Immature natural killer cell (primary cell): ENCODE measurements around the gene GSG1. TPM values are rescaled to one million over a fixed set of nuclear protein-coding genes. Genes with fewer than 3 reads are reported as not detected.
"Not testable (repeated sequence)": the region's sequence is repeated elsewhere in the genome, so short reads cannot be mapped to it uniquely, and the experiment has no call there.

Source experiments
- DNase-seq, 3 donors: peaks; one replicate each; pipeline ENCODE4 v3.0.0; 2022; ENCODE audit warnings: mixed read lengths in 1 of 3
- H3K27ac Mint-ChIP-seq, 6 donors: one replicate each; pipeline ENCODE4 v1.8.0; 2020; ENCODE audit warnings: mixed read lengths in 6 of 6, mild to moderate bottlenecking in 5 of 6, inconsistent platforms in 4 of 6, moderate library complexity in 3 of 6
- H3K27me3 Mint-ChIP-seq, 3 donors: one replicate each; pipeline ENCODE4 v1.8.0; 2020 to 2021; ENCODE audit warnings: low read depth in 3 of 3, mild to moderate bottlenecking in 3 of 3, mixed read lengths in 3 of 3, moderate library complexity in 3 of 3, inconsistent platforms in 1 of 3
- H3K36me3 Mint-ChIP-seq, 3 donors: one replicate each; pipeline ENCODE4 v1.8.0; 2020; ENCODE audit warnings: mixed read lengths in 3 of 3, inconsistent platforms in 2 of 3, mild to moderate bottlenecking in 2 of 3
- H3K4me1 Mint-ChIP-seq, 2 donors: one replicate each; pipeline ENCODE4 v1.8.0; 2020; ENCODE audit warnings: inconsistent platforms in 2 of 2, mild to moderate bottlenecking in 2 of 2, mixed read lengths in 2 of 2, moderate library complexity in 1 of 2
- H3K4me3 Mint-ChIP-seq, 5 donors: one replicate each; pipeline ENCODE4 v1.8.0; 2020; ENCODE audit warnings: mild to moderate bottlenecking in 5 of 5, mixed read lengths in 5 of 5, inconsistent platforms in 3 of 5, moderate library complexity in 3 of 5
- H3K9me3 Mint-ChIP-seq, 6 donors: one replicate each; pipeline ENCODE4 v1.8.0; 2020; ENCODE audit warnings: mild to moderate bottlenecking in 6 of 6, mixed read lengths in 6 of 6, inconsistent platforms in 4 of 6, moderate library complexity in 3 of 6
- polyA plus RNA-seq, 3 donors: library from polyadenylated mRNA; unstranded; fragments of 300-500 nt; fragmentation: Illumina TruSeq; gene quantifications; one replicate each; pipeline ENCODE4 v1.2.3, GENCODE V29; 2021

Gene GSG1
- polyA plus RNA-seq, 3 donors from 2014 or later: 0.09 TPM; not detected in 2

GRCh38 chr12:13049816-13050215 lies 53.7 kb downstream of the GSG1 start:
- no peaks in the 10 kb centered on the region for H3K27me3 Mint-ChIP-seq
- H3K4me3 Mint-ChIP-seq: no peak overlapping the region
- H3K36me3 Mint-ChIP-seq: peaks cover 0 to 8% (median 2%) of the 10 kb centered on the region in 3 donors
- H3K4me1 Mint-ChIP-seq: peaks cover 2 to 5% of the 10 kb centered on the region in 2 donors
- H3K27ac Mint-ChIP-seq: no peak overlapping the region
- DNase-seq: no peak
- peaks cover 5 to 16% (median 8%) of the 10 kb centered on the region in 6 donors for H3K9me3 Mint-ChIP-seq

DNA sequence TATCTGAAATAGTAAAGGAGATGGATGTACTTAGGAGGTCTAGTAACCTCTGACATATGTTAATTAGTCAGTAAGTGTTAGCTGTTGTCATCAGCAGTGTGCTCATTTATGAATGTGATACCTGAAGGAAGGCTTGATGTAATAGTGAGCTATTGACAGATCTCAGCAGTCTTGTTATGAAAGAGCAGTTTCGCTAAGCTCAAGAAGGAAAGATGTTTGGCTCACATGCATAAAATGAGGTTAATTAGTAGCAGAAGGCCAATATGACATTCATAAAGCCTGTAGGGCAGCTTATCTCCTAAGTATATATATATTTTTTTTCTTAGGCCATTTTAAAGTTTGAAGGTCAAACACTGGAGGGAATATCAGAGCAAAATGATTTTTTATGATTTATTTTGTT lies 56.5 kb downstream of the GSG1 start:
- Mint-ChIP-seq H3K4me3 (no peak overlapping the region), H3K4me1 (peaks cover 7 to 9% of the 10 kb centered on the region in 2 donors), H3K27ac (no peak overlapping the region), H3K27me3 (peaks cover 0 to 2% (median 1%) of the 10 kb centered on the region in 3 donors), H3K9me3 (no peaks in the 10 kb centered on the region), H3K36me3 (no peaks in the 10 kb centered on the region)
- DNase-seq: no peak

DNA sequence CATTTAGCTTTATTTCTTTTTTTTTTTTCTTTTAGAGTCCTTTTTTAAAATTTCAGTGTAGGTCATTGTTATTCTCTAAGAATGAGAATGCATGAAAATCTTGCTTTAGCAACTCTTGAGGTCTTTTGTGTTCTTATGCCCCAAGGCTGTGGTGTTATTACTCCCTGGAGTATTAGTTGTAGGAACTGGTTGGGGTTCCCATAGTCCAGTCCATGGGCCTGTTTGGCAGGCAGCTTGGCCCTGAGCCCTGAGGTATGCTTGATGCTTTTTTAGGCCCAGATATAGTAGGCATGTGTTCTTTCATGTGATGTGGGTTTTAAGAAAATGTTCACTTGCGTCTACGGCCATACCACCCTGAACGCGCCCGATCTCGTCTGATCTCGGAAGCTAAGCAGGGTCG lies 57.7 kb downstream of the GSG1 start:
- H3K36me3 Mint-ChIP-seq: no peaks in the 10 kb centered on the region
- no peak overlapping the region for H3K27ac Mint-ChIP-seq
- peaks cover 0 to 2% (median 1%) of the 10 kb centered on the region in 3 donors for H3K27me3 Mint-ChIP-seq
- H3K9me3 Mint-ChIP-seq: no peaks in the 10 kb centered on the region
- no peak for DNase-seq
- peak overlapping the region in 4 of 5 donors; percentile 22 to 90 (median 85) for H3K4me3 Mint-ChIP-seq
- peaks cover 7 to 9% of the 10 kb centered on the region in 2 donors for H3K4me1 Mint-ChIP-seq

- Mint-ChIP-seq H3K27ac (peak overlapping the region in 2 of 6 donors; percentile 19 to 65), H3K4me1 (peaks cover 7 to 9% of the 10 kb centered on the region in 2 donors), H3K27me3 (peaks cover 0 to 2% (median 1%) of the 10 kb centered on the region in 3 donors), H3K36me3 (no peaks in the 10 kb centered on the region), H3K4me3 (peak overlapping the region; percentile 83 to 90 (median 87)), H3K9me3 (no peaks in the 10 kb centered on the region)
- DNase-seq: peak in 1 of 3 donors; percentile 5
Observed at GRCh38 chr12:13044906-13045299, 58.6 kb downstream of the GSG1 start.

DNA sequence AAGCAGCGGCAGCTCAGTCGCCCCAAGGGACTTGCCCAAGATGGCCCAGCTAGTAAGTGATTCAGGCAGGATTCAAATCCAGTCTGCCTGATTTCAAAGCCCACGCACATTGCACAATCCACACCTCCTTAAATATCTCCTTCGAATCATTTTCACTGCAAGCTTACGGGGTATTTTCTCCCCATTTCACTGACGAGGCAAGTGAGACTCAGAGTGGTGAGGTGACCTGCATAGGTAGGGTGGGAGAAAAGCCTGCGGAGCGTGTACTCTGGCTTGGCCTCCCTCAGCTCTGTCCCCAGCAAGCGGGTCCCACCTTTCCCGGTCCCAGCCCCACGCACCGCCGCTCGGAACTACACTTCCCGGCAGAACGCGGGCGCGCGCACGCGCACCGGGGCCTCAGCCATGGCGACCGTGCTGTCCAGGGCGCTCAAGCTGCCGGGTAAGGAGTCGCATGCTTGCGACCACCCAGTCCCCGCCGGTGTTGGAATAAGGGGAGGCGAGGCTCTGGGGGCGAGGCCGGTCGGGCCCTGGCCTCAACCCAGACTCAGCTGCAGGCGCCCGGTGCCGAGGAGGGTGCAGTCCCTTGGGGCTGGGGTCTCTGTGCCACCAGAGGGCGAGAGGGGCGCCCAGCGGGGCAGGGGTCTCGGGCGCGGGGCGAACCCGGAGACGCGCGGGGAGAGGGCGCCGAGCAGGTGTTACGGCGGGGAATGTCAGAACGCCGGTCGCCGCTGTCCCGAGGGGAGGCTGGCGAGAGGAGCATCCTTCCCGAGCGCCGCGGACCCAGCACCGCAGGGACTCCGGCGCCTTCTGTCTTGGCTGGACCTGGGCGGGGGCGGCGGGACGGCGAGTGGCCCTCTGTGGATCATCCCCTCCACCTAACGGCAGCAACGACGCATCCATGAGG lies 59.2 kb downstream of the GSG1 start, which contains the start of gene FAM234B:
Gene FAM234B, plus strand, starts transcription at position 380 of the 904 bp plus-strand sequence. Its CDS starts 23 bp downstream, at position 403.
- Mint-ChIP-seq H3K4me3 (peak within 1 kb of the TSS; percentile 83 to 90 (median 87)), H3K9me3 (no peaks in the 10 kb centered on the region), H3K27ac (peak within 1 kb of the TSS in 2 of 6 donors; percentile 60 to 65)

DNA sequence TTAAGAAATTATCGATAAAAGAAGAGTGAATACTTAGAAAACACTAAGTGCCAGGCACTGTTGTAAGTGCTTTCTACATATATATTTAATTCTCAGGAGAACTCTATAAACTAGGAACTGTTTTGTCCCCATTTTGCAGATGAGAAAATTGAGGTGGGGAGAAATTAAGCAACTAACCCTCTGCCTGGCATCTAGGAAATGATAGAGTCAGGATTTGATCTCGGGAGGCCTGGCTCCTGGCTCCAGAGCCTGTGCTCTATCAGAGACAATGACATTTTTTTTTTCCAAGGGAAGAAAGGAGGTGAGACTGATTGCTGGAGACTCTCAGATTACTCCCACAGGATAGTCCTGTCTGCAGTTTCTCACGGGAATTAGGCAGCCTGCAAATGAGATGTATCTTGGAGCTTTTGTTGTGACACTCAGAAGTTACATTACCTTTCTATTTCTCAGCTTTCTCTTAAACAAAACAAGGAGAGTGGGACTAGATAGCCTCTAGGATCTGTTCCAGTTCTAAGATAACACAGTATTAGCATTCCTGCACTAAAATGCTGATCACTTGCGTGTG lies 60.7 kb downstream of the GSG1 start:
- H3K36me3 Mint-ChIP-seq: no peaks in the 10 kb centered on the region
- no peak for DNase-seq
- peaks cover 0 to 2% (median 1%) of the 10 kb centered on the region in 3 donors for H3K27me3 Mint-ChIP-seq
- H3K9me3 Mint-ChIP-seq: no peaks in the 10 kb centered on the region
- no peak overlapping the region for H3K27ac Mint-ChIP-seq
- peak overlapping the region; percentile 75 to 87 (median 83) for H3K4me3 Mint-ChIP-seq
- H3K4me1 Mint-ChIP-seq: peaks cover 7 to 9% of the 10 kb centered on the region in 2 donors

More for the DNA sequence above, 59.2 kb downstream of the GSG1 start, which contains the start of gene FAM234B:
- Mint-ChIP-seq H3K27me3 (peaks cover 0 to 2% (median 1%) of the 10 kb centered on the region in 3 donors), H3K4me1 (peaks cover 7 to 9% of the 10 kb centered on the region in 2 donors), H3K36me3 (no peaks in the 10 kb centered on the region)
- peak; percentile 46 to 68 (median 60) for DNase-seq

GRCh38 chr12:13041224-13041623 lies 62.2 kb downstream of the GSG1 start:
- no peak for DNase-seq
- Mint-ChIP-seq H3K4me3 (no peak overlapping the region), H3K27me3 (peaks cover 0 to 5% (median 1%) of the 10 kb centered on the region in 3 donors), H3K9me3 (no peaks in the 10 kb centered on the region), H3K36me3 (no peaks in the 10 kb centered on the region), H3K4me1 (peaks cover 7 to 9% of the 10 kb centered on the region in 2 donors), H3K27ac (no peak overlapping the region)

DNA sequence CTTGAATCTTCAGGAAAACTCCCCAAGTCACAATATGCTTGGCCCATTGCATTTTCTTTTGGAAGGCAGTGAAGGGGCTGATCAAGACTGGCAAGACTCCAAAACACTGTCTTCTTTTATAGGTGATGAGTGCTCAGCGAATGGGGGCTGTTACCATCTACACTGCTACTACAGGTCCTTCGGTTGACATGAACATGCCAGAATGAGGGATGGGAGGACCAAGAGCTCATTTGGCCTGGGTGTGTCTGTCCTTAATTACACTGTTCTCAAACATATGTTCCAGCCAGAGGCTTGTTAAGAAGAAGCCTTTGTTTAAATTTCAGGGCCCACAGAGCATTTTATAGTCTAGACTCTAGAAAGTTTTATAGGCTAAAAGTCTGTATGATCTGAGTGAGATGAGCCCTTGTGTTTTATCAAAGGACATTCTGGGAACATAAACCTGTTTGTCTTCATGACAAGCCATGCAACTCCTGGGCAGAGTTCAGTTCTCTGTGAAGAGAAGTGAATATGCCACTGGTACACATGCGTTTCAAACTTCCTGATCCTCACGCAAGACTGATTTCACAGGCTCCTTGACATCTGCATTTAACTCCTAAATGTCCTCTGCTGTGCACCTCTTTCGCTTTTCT lies 64.0 kb downstream of the GSG1 start:
- peaks cover 0 to 5% of the 10 kb centered on the region in 2 donors for H3K4me1 Mint-ChIP-seq
- peaks cover 0 to 6% (median 1%) of the 10 kb centered on the region in 3 donors for H3K27me3 Mint-ChIP-seq
- no peaks in the 10 kb centered on the region for H3K36me3 Mint-ChIP-seq
- no peak for DNase-seq
- H3K4me3 Mint-ChIP-seq: no peak overlapping the region
- H3K27ac Mint-ChIP-seq: no peak overlapping the region
- no peaks in the 10 kb centered on the region for H3K9me3 Mint-ChIP-seq

DNA sequence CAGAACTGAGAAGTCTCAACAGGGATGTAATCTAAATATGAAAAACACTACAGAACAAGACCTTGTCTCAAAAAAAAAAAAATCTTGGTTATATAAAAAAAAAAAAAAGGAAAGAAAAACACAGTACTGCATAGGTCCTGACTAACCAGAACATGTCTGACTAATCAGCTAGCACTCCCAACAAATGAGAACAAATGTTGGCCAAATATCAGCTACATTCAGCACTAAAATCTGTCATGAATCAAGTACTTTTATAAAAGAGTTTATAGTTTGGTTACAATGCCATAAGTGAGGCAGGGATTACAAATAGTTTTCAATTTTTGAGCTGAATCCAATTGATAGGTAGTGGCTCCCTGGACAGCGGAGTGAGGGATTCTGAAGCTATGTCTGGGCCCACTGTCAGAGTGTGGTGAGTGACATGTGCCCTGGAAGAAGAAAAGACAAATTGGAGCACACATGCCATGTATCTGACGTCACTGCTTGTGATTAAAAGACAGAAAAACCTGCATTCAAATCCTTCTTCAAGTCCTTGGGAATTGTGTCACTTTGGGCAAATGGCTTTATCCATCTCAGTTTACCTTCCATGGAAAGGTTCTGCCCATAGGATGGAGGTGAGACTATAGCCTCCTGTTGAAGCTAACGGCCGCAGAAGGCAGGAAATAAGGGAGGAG lies 64.8 kb downstream of the GSG1 start:
- no peak for DNase-seq
- no peaks in the 10 kb centered on the region for H3K36me3 Mint-ChIP-seq
- peaks cover 0 to 6% (median 1%) of the 10 kb centered on the region in 3 donors for H3K27me3 Mint-ChIP-seq
- peaks cover 0 to 1% of the 10 kb centered on the region in 2 donors for H3K4me1 Mint-ChIP-seq
- H3K4me3 Mint-ChIP-seq: no peak overlapping the region
- H3K27ac Mint-ChIP-seq: no peak overlapping the region
- H3K9me3 Mint-ChIP-seq: no peaks in the 10 kb centered on the region

- no peak overlapping the region for H3K27ac Mint-ChIP-seq
- no peaks in the 10 kb centered on the region for H3K4me1 Mint-ChIP-seq
- no peaks in the 10 kb centered on the region for H3K9me3 Mint-ChIP-seq
- no peak overlapping the region for H3K4me3 Mint-ChIP-seq
- peaks cover 0 to 4% (median 0%) of the 10 kb centered on the region in 3 donors for H3K27me3 Mint-ChIP-seq
- no peak for DNase-seq
- no peaks in the 10 kb centered on the region for H3K36me3 Mint-ChIP-seq
Observed at GRCh38 chr12:13036881-13037280, 66.6 kb downstream of the GSG1 start.

GRCh38 chr12:13035335-13035734 lies 68.1 kb downstream of the GSG1 start:
- not testable (repeated sequence) for DNase-seq, H3K36me3 Mint-ChIP-seq, H3K4me1 Mint-ChIP-seq, H3K27ac Mint-ChIP-seq, H3K27me3 Mint-ChIP-seq, H3K9me3 Mint-ChIP-seq, H3K4me3 Mint-ChIP-seq
